HFFc6 (cell line): ENCODE data around the gene PAOX. TPM values are rescaled to one million over a fixed set of nuclear protein-coding genes. Genes with fewer than 3 reads are reported as not detected.
"Not testable (repeated sequence)": the region's sequence is repeated elsewhere in the genome, so short reads cannot be mapped to it uniquely, and the experiment has no call there.

Experiments
- DNase-seq: peaks from one replicate; pipeline ENCODE4 v3.0.0-alpha.2; 2018
- H3K27ac Mint-ChIP-seq: 2 replicates; pipeline ENCODE4 v1.8.0; 2020; ENCODE audit warnings: mild to moderate bottlenecking, mixed read lengths
- H3K27me3 Mint-ChIP-seq: 2 replicates; pipeline ENCODE4 v1.8.0; 2021; ENCODE audit warnings: mild to moderate bottlenecking, moderate library complexity, mixed read lengths; ENCODE audit not compliant: insufficient read depth
- H3K36me3 Mint-ChIP-seq: 2 replicates; pipeline ENCODE4 v1.8.0; 2021; ENCODE audit warnings: low read depth, mixed read lengths
- H3K4me1 Mint-ChIP-seq: 2 replicates; pipeline ENCODE4 v1.8.0; 2020; ENCODE audit warnings: low read depth, mixed read lengths
- H3K4me3 Mint-ChIP-seq: 2 replicates; pipeline ENCODE4 v1.8.0; 2020; ENCODE audit warnings: mild to moderate bottlenecking, moderate library complexity, mixed read lengths
- H3K9me3 Mint-ChIP-seq: 2 replicates; pipeline ENCODE4 v1.8.0; 2020; ENCODE audit warnings: mild to moderate bottlenecking, mixed read lengths
- CTCF ChIP-seq: fragments of 200-600 bp; sonication (generic); IDR thresholded peaks from 2 replicates; pipeline ENCODE4 v1.5.0; 2021; ENCODE audit warnings: antibody characterized with exemption, mild to moderate bottlenecking
- total RNA-seq, 6 experiments: library from RNA; stranded (reverse); fragmentation: NEBNext Ultra II Directional; extraction: Animal tissue kit (Norgen Biotek cat#: 25700); gene quantifications; 2 replicates in 1 of 6; 3 replicates in 5 of 6; pipeline ENCODE4 v1.2.3, GENCODE V29; 2021

PAOX gene
- total RNA-seq, 6 experiments from 2014 or later, result 2.4 to 4.9 (median 3.6) TPM

GRCh38 chr10:133422223-133422806, 43.3 kb downstream of the PAOX start:
- Mint-ChIP-seq H3K9me3 (no peaks in the 10 kb centered on the region), H3K4me1 (no peaks in the 10 kb centered on the region), H3K27ac (no peak overlapping the region), H3K27me3 (peaks cover 2% of the 10 kb centered on the region; the same call in 1 of the 2 replicates), H3K36me3 (no peaks in the 10 kb centered on the region; the same call in 1 of the 2 replicates), H3K4me3 (no peak overlapping the region)
- TF ChIP-seq CTCF, result no peak
- no peak for DNase-seq

GRCh38 chr10:133422807-133423771, 44.0 kb downstream of the PAOX start:
- H3K27ac Mint-ChIP-seq, result no peak overlapping the region
- no peaks in the 10 kb centered on the region for H3K9me3 Mint-ChIP-seq
- H3K36me3 Mint-ChIP-seq, result no peaks in the 10 kb centered on the region; the same call in none of the 2 replicates
- DNase-seq, result no peak
- no peak for TF ChIP-seq CTCF
- H3K4me1 Mint-ChIP-seq, result no peaks in the 10 kb centered on the region
- H3K4me3 Mint-ChIP-seq, result no peak overlapping the region; the same call in 1 of the 2 replicates
- H3K27me3 Mint-ChIP-seq, result peaks cover 2% of the 10 kb centered on the region; the same call in 1 of the 2 replicates

- not testable (repeated sequence) for DNase-seq, H3K9me3 Mint-ChIP-seq, H3K36me3 Mint-ChIP-seq, H3K27ac Mint-ChIP-seq, H3K4me3 Mint-ChIP-seq, H3K4me1 Mint-ChIP-seq, H3K27me3 Mint-ChIP-seq
Observed at GRCh38 chr10:133424102-133424501, 45.0 kb downstream of the PAOX start.

DNA sequence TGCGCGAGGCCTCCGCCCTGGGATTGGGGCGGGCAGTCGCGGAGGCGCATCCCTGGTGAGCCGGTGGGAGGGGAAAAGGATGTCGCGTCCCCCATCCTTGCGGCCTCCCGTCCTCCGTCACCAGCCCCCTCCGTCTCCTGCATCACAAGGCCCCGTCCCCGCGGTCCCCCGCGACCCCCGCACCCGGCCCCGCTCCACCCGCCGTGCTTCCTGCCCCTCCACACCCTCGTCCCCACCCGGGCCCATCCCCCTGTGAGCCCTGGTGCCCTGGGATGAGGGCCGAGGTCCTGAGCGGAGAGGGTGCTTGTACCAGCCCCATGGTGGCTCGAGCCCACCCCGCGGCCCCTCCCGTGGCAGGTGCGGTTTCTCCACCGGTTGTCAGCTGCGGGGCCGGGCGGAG, 45.5 kb downstream of the PAOX start, which contains the start of gene SPRN:
Gene SPRN, minus strand, starts transcription at position 25 of the 400 bp plus-strand sequence. CDS start 944 bp downstream, outside the sequence.
- not testable (repeated sequence) for H3K9me3 Mint-ChIP-seq, H3K4me1 Mint-ChIP-seq, H3K4me3 Mint-ChIP-seq, H3K27ac Mint-ChIP-seq, H3K36me3 Mint-ChIP-seq, H3K27me3 Mint-ChIP-seq, DNase-seq

DNA sequence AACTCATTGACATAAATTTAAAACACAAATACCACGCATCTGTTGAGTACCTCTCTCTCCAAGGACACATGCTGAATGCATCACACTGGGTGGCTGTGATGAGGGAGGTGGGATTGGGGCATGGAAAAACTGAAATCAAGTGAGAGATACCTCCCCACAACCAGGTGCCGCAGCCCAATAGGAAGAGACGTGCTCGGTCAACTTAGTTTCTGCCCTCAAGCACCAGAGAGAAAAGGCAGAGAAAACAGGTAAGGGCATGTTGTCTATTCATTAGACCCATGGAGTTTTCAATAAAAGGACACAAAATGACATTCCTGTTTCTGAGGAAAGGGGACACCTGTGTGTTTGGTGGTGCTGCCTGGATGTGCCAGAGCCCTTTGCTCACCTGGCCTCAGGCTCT, 50.5 kb downstream of the PAOX start:
- not testable (repeated sequence) for H3K4me3 Mint-ChIP-seq

DNA sequence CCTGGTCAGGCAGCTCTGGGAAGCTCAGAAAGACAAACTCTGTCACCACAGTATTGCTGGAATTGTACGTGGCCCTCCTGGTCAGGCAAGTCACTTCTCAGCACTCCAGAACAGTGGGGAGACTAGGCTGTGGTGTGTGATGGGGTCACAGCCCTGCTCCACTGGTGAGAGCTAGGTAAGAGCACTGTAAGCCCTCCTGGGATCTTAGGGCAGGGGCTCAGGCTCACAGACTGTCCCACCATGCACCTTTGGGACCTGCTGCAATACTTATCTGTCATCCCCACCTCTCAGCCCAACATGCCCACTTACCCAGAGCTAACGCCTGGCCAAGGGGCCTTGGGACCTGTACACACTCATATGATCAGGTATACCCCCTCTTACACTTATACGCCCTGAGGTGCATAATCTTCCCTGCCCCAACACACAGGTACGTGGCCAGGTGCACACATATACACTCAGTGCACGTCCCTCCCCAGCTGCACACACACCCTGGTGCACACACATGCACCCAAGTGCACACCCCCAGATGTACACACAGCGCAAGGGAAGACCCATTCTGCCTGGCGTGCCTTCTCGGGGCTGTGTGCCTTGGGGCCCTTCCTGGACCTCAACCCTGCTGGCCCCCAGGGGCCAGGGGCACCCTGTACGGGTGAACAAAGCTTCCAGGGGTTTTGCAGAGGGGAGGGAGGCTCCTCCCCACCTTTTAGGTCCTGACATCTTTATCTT, 53.0 kb downstream of the PAOX start:
- DNase-seq, H3K27me3 Mint-ChIP-seq, H3K9me3 Mint-ChIP-seq, H3K4me1 Mint-ChIP-seq, H3K36me3 Mint-ChIP-seq, H3K27ac Mint-ChIP-seq, H3K4me3 Mint-ChIP-seq: not testable (repeated sequence)

More for the DNA sequence above, 50.5 kb downstream of the PAOX start:
- not testable (repeated sequence) for H3K27ac Mint-ChIP-seq, H3K9me3 Mint-ChIP-seq, DNase-seq, H3K36me3 Mint-ChIP-seq, H3K27me3 Mint-ChIP-seq, H3K4me1 Mint-ChIP-seq

DNA sequence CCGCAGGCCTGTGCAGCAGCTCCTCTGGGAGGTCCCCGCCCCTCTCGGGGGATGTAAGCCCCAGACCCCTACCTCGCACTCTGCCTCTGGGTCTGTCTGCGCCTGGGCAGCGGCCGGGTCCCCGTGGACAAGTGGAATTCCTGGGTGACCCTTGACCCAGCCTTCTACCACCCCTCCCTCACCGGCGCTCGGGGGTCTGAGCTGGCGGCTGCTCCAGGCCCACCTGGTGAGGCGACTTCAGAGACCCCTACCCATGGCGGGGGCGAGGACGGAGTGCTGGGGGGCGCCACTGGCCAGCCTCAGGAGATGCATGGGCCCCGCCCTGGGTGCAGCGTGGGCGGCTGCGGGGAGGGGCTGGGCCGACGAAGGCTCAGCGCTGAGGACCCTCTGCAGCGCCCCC, 53.7 kb downstream of the PAOX start:
- not testable (repeated sequence) for H3K27ac Mint-ChIP-seq, H3K4me1 Mint-ChIP-seq, H3K27me3 Mint-ChIP-seq, H3K4me3 Mint-ChIP-seq, H3K36me3 Mint-ChIP-seq, H3K9me3 Mint-ChIP-seq, DNase-seq
